Neural crest cell (in vitro differentiated cells): Measurements from ENCODE around the gene CREB5. TPM values are rescaled to one million over a fixed set of nuclear protein-coding genes. Genes with fewer than 3 reads are reported as not detected.
A peak's percentile ranks its signal among the peaks of the same experiment; 100 is the strongest.

ENCODE experiments used
- DNase-seq: peaks from one replicate; pipeline ENCODE4 v3.0.0; 2021; ENCODE audit warnings: low read depth, mixed read lengths, low spot score
- H3K27ac Mint-ChIP-seq: one replicate; pipeline ENCODE4 v1.8.0; 2021; ENCODE audit warnings: mild to moderate bottlenecking, mixed read lengths; ENCODE audit not compliant: unreplicated experiment
- H3K27me3 Mint-ChIP-seq: 2 replicates; pipeline ENCODE4 v1.8.0; 2021; ENCODE audit warnings: low read depth, mild to moderate bottlenecking, mixed read lengths
- H3K36me3 Mint-ChIP-seq: 2 replicates; pipeline ENCODE4 v1.8.0; 2021; ENCODE audit warnings: low read depth, mild to moderate bottlenecking, mixed read lengths
- H3K4me1 Mint-ChIP-seq: 2 replicates; pipeline ENCODE4 v1.8.0; 2021; ENCODE audit warnings: mixed read lengths
- H3K4me3 Mint-ChIP-seq: one replicate; pipeline ENCODE4 v1.8.0; 2021; ENCODE audit warnings: mild to moderate bottlenecking, mixed read lengths
- H3K9me3 Mint-ChIP-seq: 2 replicates; pipeline ENCODE4 v1.8.0; 2021; ENCODE audit warnings: mixed read lengths
- CTCF ChIP-seq: fragments of 200-600 bp; sonication (generic); conservative IDR thresholded peaks from 2 replicates; pipeline ENCODE4 v1.5.0; 2021; ENCODE audit warnings: antibody characterized with exemption, mild to moderate bottlenecking
- total RNA-seq: library from RNA; stranded (reverse); gene quantifications from 2 replicates; pipeline ENCODE4 v1.2.1, GENCODE V29; 2021

The CREB5 gene
- total RNA-seq, 1 donor from 2014 or later = 8.3 TPM

GRCh38 chr7:28410628-28411531 lies 1.4 kb upstream of the CREB5 start:
- H3K9me3 Mint-ChIP-seq = no peaks in the 10 kb centered on the region
- TF ChIP-seq CTCF = no peak

GRCh38 chr7:28413011-28413410 lies 693 bp downstream of the CREB5 start:
- no peak for TF ChIP-seq CTCF
- Mint-ChIP-seq H3K4me3 (no peak overlapping the region), H3K4me1 (peaks cover 33% of the 10 kb centered on the region), H3K27ac (no peak overlapping the region), H3K9me3 (no peaks in the 10 kb centered on the region), H3K27me3 (peaks cover 51% of the 10 kb centered on the region), H3K36me3 (no peaks in the 10 kb centered on the region)
- DNase-seq = no peak

More at GRCh38 chr7:28410628-28411531, 1.4 kb upstream of the CREB5 start:
- Mint-ChIP-seq H3K27me3 (peaks cover 59% of the 10 kb centered on the region), H3K4me1 (peaks cover 33% of the 10 kb centered on the region), H3K36me3 (no peaks in the 10 kb centered on the region), H3K27ac (peak overlapping the region; percentile 98), H3K4me3 (peak overlapping the region; percentile 95)
- peak; percentile 22 for DNase-seq

- TF ChIP-seq CTCF = no peak
- Mint-ChIP-seq H3K27ac (no peak overlapping the region), H3K9me3 (no peaks in the 10 kb centered on the region), H3K4me1 (peaks cover 30% of the 10 kb centered on the region), H3K36me3 (no peaks in the 10 kb centered on the region), H3K4me3 (no peak overlapping the region), H3K27me3 (peaks cover 42% of the 10 kb centered on the region)
- no peak for DNase-seq
These were observed 2.1 kb downstream of the CREB5 start for GRCh38 chr7:28414453-28414852.

- DNase-seq = no peak
- Mint-ChIP-seq H3K9me3 (no peaks in the 10 kb centered on the region), H3K27me3 (peaks cover 15% of the 10 kb centered on the region), H3K4me3 (no peak overlapping the region), H3K27ac (no peak overlapping the region), H3K36me3 (no peaks in the 10 kb centered on the region), H3K4me1 (peaks cover 7% of the 10 kb centered on the region)
- TF ChIP-seq CTCF = no peak
These were observed 5.1 kb downstream of the CREB5 start for GRCh38 chr7:28417321-28417940.

- no peak for DNase-seq
- Mint-ChIP-seq H3K36me3 (no peaks in the 10 kb centered on the region), H3K27me3 (peaks cover 7% of the 10 kb centered on the region), H3K4me1 (peaks cover 5% of the 10 kb centered on the region), H3K9me3 (no peaks in the 10 kb centered on the region), H3K27ac (no peak overlapping the region), H3K4me3 (no peak overlapping the region)
- TF ChIP-seq CTCF = no peak
These were observed 6.0 kb downstream of the CREB5 start for GRCh38 chr7:28418311-28418710.
